Neural crest cell (in vitro differentiated cells): ENCODE results near the gene ENO2. TPM values are rescaled to one million over a fixed set of nuclear protein-coding genes. Genes with fewer than 3 reads are reported as not detected.
"Not testable (repeated sequence)": the region's sequence is repeated elsewhere in the genome, so short reads cannot be mapped to it uniquely, and the experiment has no call there.

Source experiments
- DNase-seq: peaks from one replicate; pipeline ENCODE4 v3.0.0; 2021; ENCODE audit warnings: low read depth, mixed read lengths, low spot score
- H3K27ac Mint-ChIP-seq: one replicate; pipeline ENCODE4 v1.8.0; 2021; ENCODE audit warnings: mild to moderate bottlenecking, mixed read lengths; ENCODE audit not compliant: unreplicated experiment
- H3K27me3 Mint-ChIP-seq: 2 replicates; pipeline ENCODE4 v1.8.0; 2021; ENCODE audit warnings: low read depth, mild to moderate bottlenecking, mixed read lengths
- H3K36me3 Mint-ChIP-seq: 2 replicates; pipeline ENCODE4 v1.8.0; 2021; ENCODE audit warnings: low read depth, mild to moderate bottlenecking, mixed read lengths
- H3K4me1 Mint-ChIP-seq: 2 replicates; pipeline ENCODE4 v1.8.0; 2021; ENCODE audit warnings: mixed read lengths
- H3K4me3 Mint-ChIP-seq: one replicate; pipeline ENCODE4 v1.8.0; 2021; ENCODE audit warnings: mild to moderate bottlenecking, mixed read lengths
- H3K9me3 Mint-ChIP-seq: 2 replicates; pipeline ENCODE4 v1.8.0; 2021; ENCODE audit warnings: mixed read lengths
- CTCF ChIP-seq: fragments of 200-600 bp; sonication (generic); conservative IDR thresholded peaks from 2 replicates; pipeline ENCODE4 v1.5.0; 2021; ENCODE audit warnings: antibody characterized with exemption, mild to moderate bottlenecking
- long read RNA-seq: library from polyadenylated mRNA; unstranded; transcript quantifications from one replicate; pipeline ENCODE4 v2.0.0, GENCODE V29; 2020
- total RNA-seq: library from RNA; stranded (reverse); gene quantifications from 2 replicates; pipeline ENCODE4 v1.2.1, GENCODE V29; 2021

Gene ENO2
- 67.5 and 68.4 TPM in 2 replicates for total RNA-seq
- long read RNA-seq, transcript ENO2-201 (12 exons, 2,423 nt) = major isoform, 57 of 74 reads
- long read RNA-seq, partial matches to known transcripts = 8 of 74 reads
- long read RNA-seq, other reads (novel, unspliced or antisense) = 4 of 74 reads

GRCh38 chr12:6914246-6914946, at the start of gene ENO2:
Gene ENO2, plus strand, starts transcription at chr12:6914580. Its CDS starts 1,253 bp downstream, at chr12:6915833.
- Mint-ChIP-seq H3K4me1 (peaks cover 27% of the 10 kb centered on the region), H3K27ac (peak within 1 kb of the TSS; percentile 85), H3K9me3 (no peaks in the 10 kb centered on the region), H3K4me3 (peak within 1 kb of the TSS; percentile 88), H3K27me3 (peaks cover 26% of the 10 kb centered on the region), H3K36me3 (no peaks in the 10 kb centered on the region)
- peak; percentile 7 for TF ChIP-seq CTCF
- DNase-seq = no peak

GRCh38 chr12:6865307-6865706, 49.1 kb upstream of the ENO2 start:
- H3K36me3 Mint-ChIP-seq = peaks cover 42% of the 10 kb centered on the region
- not testable (repeated sequence) for DNase-seq, H3K27ac Mint-ChIP-seq

DNA sequence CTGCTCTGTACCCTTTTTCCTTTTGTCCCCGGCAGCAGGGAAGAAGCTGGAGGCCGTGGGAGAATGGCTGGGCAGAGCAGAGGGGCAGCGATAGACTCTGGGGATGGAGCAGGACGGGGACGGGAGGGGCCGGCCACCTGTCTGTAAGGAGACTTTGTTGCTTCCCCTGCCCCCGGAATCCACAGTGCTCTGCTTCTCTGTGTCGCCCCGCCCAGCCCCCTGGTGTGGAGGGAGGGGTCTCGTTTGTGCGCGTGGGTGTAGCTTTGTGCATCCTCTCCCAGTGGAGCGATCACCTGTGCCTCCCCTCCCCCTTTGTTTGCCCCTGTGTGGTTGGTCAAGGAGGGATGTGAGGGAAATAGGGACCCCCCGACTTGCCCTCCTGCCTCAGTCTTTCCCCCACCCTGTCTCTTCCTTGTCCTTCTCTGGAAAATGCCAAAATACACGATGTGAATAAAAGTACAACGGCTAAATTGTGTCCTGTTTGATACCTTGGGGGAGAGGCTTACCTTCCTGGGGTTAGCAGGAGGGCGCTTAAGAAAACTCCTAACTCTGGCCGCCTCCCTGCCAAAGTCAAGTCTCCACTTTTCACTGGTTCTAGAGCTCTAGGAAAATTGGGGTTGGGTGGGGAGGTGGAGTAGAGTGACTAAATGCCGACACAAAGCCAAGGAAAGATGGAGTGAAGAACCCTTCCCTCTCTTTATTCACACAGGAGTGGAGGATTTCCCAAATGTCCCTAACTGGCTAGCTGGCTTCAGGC, 48.0 kb upstream of the ENO2 start:
- no peak for DNase-seq
- H3K9me3 Mint-ChIP-seq = no peaks in the 10 kb centered on the region
- peak overlapping the region; percentile 97 for H3K4me3 Mint-ChIP-seq
- TF ChIP-seq CTCF = no peak
- H3K4me1 Mint-ChIP-seq = peaks cover 36% of the 10 kb centered on the region
- H3K27ac Mint-ChIP-seq = no peak overlapping the region
- peaks cover 37% of the 10 kb centered on the region for H3K36me3 Mint-ChIP-seq
- peaks cover 11% of the 10 kb centered on the region for H3K27me3 Mint-ChIP-seq

More at GRCh38 chr12:6865307-6865706, 49.1 kb upstream of the ENO2 start:
- H3K27me3 Mint-ChIP-seq = peaks cover 11% of the 10 kb centered on the region
- H3K4me1 Mint-ChIP-seq = peaks cover 29% of the 10 kb centered on the region
- peak overlapping the region; percentile 78 for H3K4me3 Mint-ChIP-seq
- not testable (repeated sequence) for H3K9me3 Mint-ChIP-seq

- Mint-ChIP-seq H3K4me1 (peaks cover 40% of the 10 kb centered on the region), H3K4me3 (peak overlapping the region; percentile 97), H3K27me3 (peaks cover 11% of the 10 kb centered on the region), H3K36me3 (peaks cover 37% of the 10 kb centered on the region), H3K9me3 (no peaks in the 10 kb centered on the region), H3K27ac (peak overlapping the region; percentile 81)
- DNase-seq = peak; percentile 74
- TF ChIP-seq CTCF = no peak
Measured at GRCh38 chr12:6866920-6867412, 47.4 kb upstream of the ENO2 start.

GRCh38 chr12:6867413-6868210, 46.8 kb upstream of the ENO2 start, which contains the start of gene TPI1:
Gene TPI1, plus strand, starts transcription at chr12:6867531. Its CDS starts 36 bp downstream, at chr12:6867567.
- Mint-ChIP-seq H3K36me3 (peaks cover 34% of the 10 kb centered on the region), H3K4me3 (peak within 1 kb of the TSS; percentile 97), H3K4me1 (peaks cover 46% of the 10 kb centered on the region), H3K27me3 (peaks cover 15% of the 10 kb centered on the region), H3K9me3 (no peaks in the 10 kb centered on the region), H3K27ac (peak within 1 kb of the TSS; percentile 96)
- peak; percentile 44 for DNase-seq
- no peak for TF ChIP-seq CTCF
